GM18517 (cell line): Measurements from ENCODE around the gene CCL5.

Source experiments
- ATAC-seq: cut with Tn5 transposase; IDR thresholded peaks from one replicate; pipeline ENCODE4 v1.9.1; 2021; ENCODE audit warnings: mild to moderate bottlenecking, moderate library complexity; ENCODE audit not compliant: unreplicated experiment

Gene CCL5

DNA sequence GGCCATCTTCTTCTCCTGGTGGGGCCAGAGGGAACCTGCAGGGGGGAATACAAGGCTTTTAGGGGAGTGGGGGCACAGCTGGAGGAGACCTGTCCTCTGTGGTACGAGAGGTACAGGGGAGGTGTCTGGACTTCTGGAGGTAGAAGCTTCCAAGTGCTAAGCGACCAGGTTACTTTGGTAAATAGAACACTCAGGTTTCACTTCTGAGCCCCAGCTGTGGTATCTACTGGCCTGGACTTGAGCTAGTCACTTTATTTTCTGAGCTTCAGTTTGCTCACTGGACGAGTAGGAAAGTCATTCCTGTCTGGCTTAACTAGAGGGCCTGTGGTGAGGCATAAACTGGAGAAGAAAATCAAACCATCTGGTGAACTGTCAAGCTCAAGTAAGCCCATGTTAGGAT is 11.4 kb downstream of the CCL5 start, which contains the start of gene HEATR9:
Gene HEATR9 (minus strand): TSS at position 155 of the 400 bp plus-strand sequence. CDS start 149 bp downstream, at position 6.
- no peak for ATAC-seq

DNA sequence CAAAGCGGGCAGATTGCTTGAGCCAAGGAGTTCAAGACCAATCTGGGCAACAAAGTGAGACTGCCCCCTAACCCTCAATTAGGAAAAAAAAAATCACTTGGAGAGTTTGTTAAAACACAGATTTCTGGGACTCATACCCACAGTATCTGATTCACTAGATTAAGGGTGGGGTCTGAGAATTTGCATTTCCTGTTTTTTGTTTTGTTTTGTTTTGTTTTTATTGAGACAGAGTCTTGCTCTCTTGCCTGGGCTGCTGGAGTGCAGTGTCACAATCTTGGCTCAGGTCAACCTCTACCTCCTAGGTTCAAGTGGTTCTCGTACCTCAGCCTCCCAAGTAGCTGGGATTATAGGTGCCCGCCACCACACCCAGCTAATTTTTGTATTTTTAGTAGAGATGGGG is 12.6 kb downstream of the CCL5 start:
- no peak for ATAC-seq

DNA sequence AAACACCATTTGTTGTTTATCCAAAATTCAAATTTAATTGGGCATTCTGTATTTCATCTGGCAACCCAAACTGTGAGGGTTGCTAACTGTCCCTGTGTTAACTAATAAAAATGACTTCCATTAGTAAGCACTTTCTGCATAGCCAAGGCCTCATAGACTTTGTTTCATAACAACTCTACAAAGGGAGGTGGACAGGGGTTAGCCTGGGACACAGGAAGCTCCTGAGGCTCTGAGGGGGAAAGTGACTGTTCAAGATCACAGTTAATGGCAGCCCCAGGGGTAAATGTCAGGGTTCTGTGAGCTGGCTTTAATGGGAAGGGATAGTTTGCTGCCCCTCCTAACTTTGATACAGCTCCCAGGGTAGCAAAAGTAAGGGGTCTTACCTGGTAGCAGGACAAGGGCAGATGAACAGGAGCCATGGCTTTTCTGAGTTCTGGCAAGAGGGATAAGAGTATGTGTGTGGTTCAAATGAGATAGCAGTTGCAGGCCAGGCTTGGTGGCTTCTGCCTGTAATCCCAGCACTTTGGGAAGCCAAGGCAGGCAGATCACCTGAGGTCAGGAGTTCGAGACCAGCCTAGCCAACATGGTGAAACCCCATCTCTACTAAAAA is 13.7 kb downstream of the CCL5 start:
- ATAC-seq: no peak

DNA sequence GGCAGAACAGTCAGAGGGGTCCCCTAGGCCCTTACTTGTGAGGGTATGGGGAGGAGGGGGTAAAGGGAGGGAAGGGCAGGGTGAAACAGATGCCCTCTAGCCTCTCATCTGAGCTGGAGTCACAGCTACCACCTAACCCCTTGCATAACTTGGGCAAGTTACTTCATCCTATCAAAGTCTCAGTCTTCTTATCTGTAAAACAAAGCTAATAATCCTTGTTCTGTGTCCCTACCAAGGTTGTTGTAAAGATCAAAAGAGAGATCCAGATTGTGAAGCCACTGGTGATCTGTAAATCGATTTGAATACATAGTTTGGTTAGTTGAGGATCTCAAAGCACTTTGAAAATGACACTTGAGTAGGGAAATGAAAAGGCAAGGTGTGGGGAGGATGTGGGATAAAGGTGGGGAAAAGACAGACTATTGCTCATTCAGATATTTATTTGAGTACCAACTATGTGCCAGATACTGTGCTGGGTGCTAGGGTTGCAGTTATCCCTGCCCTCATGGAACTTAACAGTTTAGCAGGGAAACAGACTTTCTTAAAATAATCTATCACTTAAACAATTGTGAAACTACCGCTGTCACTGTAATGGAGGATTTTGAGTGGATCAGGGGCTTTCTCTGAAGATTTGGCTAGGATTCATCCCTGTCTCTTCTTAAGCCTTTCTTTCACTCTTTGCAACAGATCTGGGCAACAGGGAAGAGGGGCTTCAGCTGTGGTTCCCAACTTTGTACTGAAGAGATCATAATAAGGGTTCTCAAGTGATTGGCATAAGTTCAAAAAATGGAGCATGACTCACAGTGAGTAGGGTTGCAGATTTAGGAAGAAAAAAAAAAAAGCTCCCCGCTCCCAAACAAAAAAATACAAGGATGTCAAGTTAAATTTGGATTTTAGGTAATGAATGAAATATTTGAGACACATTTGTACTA is 14.5 kb downstream of the CCL5 start:
- no peak for ATAC-seq

DNA sequence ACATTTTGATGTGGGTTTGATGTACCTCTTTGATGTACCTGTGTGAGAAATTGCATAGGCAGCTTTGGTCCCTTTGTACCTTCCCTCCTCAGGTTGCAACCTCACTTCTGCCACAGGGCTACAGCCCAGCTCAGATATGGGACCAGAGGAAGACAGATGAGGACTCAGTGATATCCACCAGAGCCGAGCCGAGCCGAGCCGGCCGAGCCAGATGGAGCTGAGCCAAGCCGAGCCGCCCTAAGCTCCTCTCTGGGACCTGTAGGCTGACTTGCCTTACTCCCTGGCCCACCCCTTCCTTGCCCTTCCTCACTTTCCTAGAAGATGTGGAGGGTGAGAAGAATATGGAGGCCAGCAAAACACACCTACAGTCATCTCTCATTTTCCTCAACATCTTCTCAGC is 15.3 kb downstream of the CCL5 start:
- ATAC-seq: no peak

DNA sequence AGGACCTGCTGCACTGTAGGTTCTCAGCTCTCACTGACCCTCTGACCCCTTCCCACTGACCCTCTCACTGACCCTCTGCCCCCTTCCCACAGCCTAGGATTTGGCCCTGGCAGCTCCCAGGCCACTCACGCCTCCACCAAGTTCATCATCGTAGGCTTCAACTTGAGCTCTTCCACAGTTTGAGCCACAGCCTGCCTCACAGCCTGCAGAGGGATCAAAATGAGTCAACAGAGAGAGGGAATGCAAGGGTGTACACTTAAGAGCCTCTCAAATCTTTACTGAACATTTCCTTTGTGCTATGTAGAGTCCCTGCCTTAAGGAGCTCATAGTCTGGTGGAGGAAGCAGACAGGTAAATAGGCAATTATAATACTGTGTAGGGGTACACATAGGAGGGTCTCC is 23.6 kb downstream of the CCL5 start:
- ATAC-seq: no peak

DNA sequence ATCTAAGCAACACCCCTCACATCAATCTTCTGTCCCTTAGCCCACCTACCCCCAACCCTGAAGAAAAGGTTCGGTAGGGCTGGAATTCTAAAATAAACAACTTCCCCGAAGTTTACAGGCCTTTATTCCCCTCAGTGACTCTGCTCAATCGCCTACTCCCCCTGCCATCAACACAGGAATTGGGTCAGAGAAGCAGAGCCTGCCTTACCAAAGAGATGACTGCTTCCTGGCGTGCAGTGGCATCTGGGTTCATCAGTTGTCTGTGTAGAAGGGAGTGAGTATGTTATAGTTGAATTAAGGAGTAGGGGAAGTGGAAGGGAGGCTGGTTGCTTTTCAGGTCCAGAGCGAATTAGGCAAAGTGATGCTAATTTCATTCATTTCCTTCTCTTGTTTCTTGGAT is 24.2 kb downstream of the CCL5 start:
- no peak for ATAC-seq

DNA sequence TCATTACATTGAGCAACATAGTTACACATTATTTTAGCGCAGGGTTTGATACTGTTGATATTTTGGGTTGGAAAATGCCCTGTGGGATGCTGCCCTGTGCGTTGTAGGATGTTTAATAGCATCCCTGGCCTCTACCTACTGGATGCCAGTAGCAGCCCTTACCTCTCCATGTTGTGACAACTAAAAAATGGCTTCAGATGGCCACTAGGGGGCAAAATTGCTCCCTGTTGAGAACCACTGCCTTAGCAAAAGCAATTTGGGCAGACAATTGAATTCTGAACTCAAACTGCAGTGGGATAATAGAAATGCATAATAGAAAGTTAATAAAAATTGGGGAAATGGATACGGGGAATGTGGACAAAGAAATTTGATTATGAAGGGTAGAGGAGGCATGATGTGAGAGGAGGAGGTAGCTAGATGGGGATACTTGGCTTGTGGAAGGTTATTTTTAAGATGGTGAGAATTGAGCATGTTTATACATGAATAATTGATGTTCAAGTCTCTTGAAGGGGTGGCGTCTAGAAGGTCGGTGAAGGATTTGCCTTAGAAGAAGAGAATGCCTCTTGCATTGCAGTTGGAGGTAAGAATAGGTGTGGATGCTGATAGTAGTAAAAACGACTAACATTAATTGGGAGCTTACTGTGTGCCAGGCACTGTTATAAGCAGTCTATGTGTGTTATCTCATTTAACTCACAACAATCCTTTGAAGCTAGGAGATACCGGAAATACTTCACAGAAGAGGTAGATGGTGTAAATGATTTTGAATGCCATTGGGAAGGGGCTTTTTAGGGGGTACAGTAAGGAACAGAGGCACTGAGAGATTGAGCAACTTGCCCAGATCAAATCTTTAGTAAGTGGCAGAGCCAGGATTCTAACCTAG is 30.5 kb downstream of the CCL5 start:
- no peak for ATAC-seq

DNA sequence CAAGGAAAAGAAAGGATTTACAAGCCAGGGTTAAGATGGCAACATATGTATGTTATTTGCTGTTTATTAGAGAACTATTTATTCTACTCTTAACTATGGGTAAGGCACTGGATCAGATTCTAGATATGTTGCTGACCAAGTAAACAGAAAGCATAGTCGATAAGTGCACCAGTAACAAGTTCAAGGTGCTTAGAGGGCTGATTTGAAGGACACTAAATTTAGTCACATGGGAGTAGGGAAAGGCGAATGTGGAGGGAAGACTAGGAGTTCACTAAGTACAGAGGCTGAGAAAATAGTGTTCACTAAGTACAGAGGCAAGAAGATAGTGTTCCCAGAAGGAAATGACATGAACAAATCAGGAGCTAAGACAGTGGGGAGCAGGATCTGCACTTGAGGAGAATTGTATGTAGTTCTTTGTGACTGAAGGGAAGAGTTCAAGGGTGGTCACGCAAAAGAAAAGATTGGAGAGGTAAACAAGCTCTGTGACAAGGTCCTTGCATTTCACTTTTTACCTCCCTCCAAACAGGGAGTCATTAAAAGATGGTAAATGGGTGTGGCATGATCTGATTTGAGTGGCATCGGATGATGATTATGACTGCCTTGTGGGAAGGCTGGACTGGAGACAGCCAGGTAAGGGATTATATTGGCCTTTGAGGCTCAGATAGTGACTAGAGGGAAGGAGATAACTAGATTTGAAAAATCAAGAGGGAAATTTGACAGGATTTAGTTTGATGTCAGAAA is 32.4 kb downstream of the CCL5 start:
- ATAC-seq: no peak

DNA sequence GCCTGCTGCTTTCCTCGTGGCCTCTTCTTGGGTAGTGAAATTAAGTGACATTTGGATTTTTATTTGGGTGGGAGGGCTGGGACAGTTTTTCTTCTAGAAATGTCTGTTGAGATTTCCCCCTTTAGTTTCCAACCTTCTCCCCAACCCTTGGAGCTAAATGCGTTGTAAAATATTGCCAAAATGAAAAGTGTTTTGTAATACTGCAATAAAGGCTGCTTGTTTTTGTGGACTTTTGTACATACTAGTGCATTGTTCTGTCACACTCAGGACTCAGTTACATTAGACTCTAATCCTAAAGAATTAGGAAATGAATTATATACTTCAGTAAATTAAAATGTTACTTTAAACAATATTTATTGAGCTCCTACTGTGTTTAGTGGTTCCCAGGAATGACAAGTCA is 33.2 kb downstream of the CCL5 start:
- ATAC-seq: no peak

DNA sequence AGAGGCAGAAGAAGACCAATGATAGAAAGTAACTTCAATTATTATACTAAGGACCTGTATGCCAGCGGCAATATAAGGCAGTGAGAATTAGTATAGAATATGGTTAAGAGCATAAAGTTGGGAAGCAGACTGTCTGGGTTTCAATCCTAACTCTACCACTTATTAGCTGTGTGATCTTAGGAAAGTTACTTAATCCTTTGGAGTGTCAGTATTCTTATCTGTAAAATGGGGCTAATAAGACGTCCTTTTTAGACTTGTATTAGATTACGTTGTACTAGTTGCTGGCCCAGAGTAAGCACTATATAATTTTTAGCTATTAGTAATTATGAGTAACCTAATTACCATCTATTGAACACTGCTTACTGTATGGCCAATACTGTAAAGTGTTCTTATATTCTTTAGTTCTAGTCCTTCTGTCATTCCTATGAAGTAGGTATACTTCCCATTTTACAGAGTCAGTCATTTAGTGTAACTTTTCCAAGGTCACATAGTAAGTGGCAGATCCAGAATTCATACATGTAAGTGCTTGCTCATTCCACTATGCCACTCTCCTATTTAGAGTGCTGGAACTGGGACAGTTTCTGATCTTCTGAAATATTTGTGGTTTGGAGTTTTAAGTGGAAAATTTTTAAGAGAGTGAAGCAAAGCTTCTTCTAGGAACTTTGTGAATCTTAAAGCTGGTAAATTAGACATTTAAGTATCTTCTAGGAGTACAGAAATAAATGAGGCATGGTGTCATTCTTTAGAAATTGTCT is 33.9 kb downstream of the CCL5 start:
- ATAC-seq: no peak

DNA sequence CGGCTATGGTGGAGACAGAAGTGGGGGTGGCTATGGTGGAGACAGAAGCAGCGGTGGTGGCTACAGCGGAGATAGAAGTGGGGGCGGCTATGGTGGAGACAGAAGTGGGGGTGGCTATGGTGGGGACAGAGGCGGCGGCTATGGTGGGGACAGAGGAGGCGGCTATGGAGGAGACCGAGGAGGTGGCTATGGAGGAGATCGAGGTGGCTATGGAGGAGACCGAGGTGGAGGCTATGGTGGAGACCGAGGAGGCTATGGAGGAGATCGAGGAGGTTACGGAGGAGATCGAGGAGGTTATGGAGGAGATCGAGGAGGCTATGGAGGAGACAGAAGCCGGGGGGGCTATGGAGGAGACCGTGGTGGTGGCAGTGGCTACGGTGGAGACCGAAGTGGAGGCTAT is 35.6 kb downstream of the CCL5 start:
- no peak for ATAC-seq

DNA sequence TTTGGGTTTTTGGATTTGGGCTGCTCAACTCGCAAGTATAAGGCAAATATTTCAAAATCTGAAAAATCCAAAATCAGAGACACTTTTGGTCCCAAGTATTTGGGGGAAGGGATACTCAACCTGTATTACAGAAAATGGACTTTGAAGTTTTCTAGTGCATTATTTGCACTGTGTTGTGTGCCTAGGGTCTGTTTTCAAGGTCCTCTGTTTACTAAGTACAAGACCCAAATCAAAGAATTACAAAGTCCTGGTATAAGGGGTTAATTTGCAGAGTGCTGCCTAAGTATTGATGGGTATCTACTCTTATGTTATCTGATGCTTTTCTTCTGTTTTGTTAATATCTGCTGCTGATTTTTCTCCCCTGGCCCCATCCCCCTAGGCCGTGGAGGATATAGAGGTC is 36.5 kb downstream of the CCL5 start:
- no peak for ATAC-seq

DNA sequence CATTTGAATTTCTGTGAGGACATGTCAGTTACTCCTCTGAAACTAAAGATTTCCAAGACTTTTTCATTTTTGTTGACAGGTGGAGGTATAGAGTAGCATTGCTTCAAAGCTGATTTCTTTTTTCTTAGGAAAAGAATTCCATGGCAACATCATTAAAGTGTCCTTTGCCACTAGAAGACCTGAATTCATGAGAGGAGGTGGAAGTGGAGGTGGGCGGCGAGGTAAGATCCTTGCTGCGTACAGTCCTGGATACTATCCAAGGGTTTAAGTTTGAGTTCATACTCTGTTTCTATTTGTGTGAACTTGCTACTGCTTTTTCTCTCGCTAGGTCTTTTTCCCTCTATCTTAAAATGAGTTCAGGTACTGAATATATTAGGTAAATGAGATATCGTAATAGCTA is 37.9 kb downstream of the CCL5 start:
- ATAC-seq: no peak

DNA sequence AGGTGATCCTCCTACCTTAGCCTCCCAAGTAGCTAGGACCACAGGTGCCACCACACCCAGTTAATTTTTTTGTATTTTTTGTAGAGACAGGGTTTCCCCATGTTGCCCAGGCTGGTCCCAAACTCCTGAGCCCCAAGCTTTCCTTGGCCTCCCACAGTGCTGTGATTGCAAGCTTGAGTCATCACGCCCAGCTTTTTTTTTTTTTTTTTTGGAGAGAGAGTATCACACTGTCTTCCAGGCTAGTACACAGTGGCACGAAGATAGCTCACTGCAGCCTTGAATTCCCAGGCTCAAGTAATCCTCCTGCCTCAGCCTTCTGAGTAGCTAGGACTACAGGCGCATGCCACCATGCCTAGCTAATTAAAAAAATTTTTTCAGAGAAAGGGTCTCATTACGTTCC is 38.7 kb downstream of the CCL5 start:
- no peak for ATAC-seq

DNA sequence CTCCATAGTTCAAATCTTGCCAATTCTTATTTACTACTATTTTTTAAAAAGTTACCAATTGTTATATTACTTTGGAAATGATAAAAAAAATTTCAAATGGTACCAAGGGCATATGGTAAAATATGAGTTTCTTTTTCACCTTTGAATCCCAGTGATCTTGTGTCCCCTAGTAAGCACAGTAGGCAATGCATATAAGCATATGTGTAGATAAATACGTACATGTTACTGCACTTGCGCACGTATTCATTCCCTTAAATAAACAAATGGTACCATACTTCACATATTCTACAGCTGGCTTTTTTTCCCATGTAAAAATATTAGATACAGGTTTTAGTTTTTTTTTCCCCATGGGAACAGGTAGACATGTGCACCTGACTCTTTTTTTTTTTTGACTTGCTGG is 39.1 kb downstream of the CCL5 start:
- no peak for ATAC-seq

DNA sequence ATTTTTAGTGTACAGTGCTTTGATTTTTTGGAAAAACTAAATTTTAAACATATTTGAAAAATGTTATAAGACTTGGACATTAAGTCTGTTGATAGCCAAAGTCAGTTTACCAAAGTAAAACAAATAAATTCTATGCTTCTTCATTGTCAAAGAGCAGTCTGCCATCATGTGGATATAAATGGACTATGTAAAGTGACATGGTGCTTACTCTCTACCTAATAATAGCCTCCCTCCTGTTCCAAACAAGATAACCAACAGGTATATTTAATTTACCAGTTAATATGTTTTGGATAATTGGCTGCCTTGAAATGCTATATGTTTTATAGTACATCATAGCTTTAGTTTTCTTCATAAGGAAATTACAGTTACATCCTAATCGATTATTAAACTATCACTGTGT is 55.0 kb downstream of the CCL5 start:
- no peak for ATAC-seq
